HepG2 (cell line): ENCODE results near the gene MMP27. TPM values are rescaled to one million over a fixed set of nuclear protein-coding genes. Genes with fewer than 3 reads are reported as not detected.

Experiments
- ATAC-seq: fragments of 200-7000 bp; cut with Tn5 transposase; 3 replicates; pipeline ENCODE4 v1.9.1; 2020; ENCODE audit warnings: mild to moderate bottlenecking, moderate library complexity
- BruUV-seq: library from RNA; stranded (reverse); fragments of 400-500 nt; replicated peaks from 2 replicates; lab custom pipeline; 2021; lab: Mats Ljungman, UMichigan
- CTCF ChIA-PET: fragments of 300-600 bp; formaldehyde crosslinking; extraction: SDS; loops from one replicate; lab custom pipeline; 2021; ENCODE audit warnings: low total read pairs, inconsistent platforms, low intra/inter-chr PET ratio; lab: Yijun Ruan, JAX
- POLR2A ChIA-PET: fragments of 350-600 bp; sonication (Branson Sonifier 250); formaldehyde crosslinking; loops from one replicate; lab custom pipeline; 2020; ENCODE audit warnings: antibody characterized with exemption, inconsistent platforms; lab: Yijun Ruan, JAX
- DNase-seq: peaks from one replicate; pipeline ENCODE4 v3.0.0-alpha.2; 2015; ENCODE audit warnings: low spot score
- FAIRE-seq: peaks from 3 replicates; lab custom pipeline; 2011; peaks lifted over from hg19 to GRCh38; lab: Jason Lieb, UNC
- H2AFZ ChIP-seq: one replicate; pipeline ENCODE4 v1.6.1; 2011; ENCODE audit warnings: low read length, inconsistent platforms
- H3K27ac ChIP-seq: fragments of 300-600 bp; 3 replicates; pipeline ENCODE4 v1.8.0; 2011; ENCODE audit warnings: mixed run types, mild to moderate bottlenecking, mixed read lengths, low read length, inconsistent platforms; ENCODE audit not compliant: insufficient read depth; ENCODE audit errors: extremely low read length
- H3K27me3 ChIP-seq, 2 experiments: fragments of 200-600 bp in 1 of 2; 2 replicates in 1 of 2; 3 replicates in 1 of 2; pipeline versions ENCODE4 v1.6.0 to v1.8.0; 2011; ENCODE audit warnings: low read length in 2 of 2, mild to moderate bottlenecking in 2 of 2, moderate library complexity in 2 of 2, inconsistent platforms in 1 of 2; ENCODE audit not compliant: insufficient read depth in 2 of 2, control insufficient read depth in 1 of 2
- H3K36me3 ChIP-seq, 2 experiments: fragments of 200-600 bp in 1 of 2; replicated peaks in 1 of 2; 2 replicates in 1 of 2; 3 replicates in 1 of 2; pipeline versions ENCODE4 v1.5.1 to v1.8.0; 2011; ENCODE audit warnings: low read length in 2 of 2, inconsistent platforms in 1 of 2; ENCODE audit not compliant: insufficient read depth in 2 of 2, control insufficient read depth in 1 of 2
- H3K4me1 ChIP-seq: 2 replicates; pipeline ENCODE4 v1.5.1; 2012; ENCODE audit warnings: low read length, inconsistent platforms; ENCODE audit not compliant: insufficient read depth
- H3K4me2 ChIP-seq: 2 replicates; pipeline ENCODE4 v1.6.0; 2011; ENCODE audit warnings: low read depth, low read length, inconsistent platforms
- H3K4me3 ChIP-seq, 3 experiments: fragments of 200-600 bp in 1 of 3; sonication (generic), shearing (Covaris generic) in 1 of 3; replicated peaks in 1 of 3; 2 replicates each; pipeline ENCODE4 v1.5.1; 2011 to 2016; ENCODE audit warnings: low read length in 3 of 3, inconsistent platforms in 2 of 3, low read depth in 2 of 3, mild to moderate bottlenecking in 2 of 3, control low read depth in 1 of 3, mixed read lengths in 1 of 3; ENCODE audit not compliant: insufficient read depth in 1 of 3
- H3K79me2 ChIP-seq: one replicate; pipeline ENCODE4 v1.6.1; 2011; ENCODE audit warnings: low read length, inconsistent platforms; ENCODE audit not compliant: insufficient read depth
- H3K9ac ChIP-seq: 2 replicates; pipeline ENCODE4 v1.6.0; 2011; ENCODE audit warnings: mild to moderate bottlenecking, low read depth, low read length, inconsistent platforms; ENCODE audit not compliant: insufficient read depth
- H3K9me3 ChIP-seq: 2 replicates; pipeline ENCODE4 v1.5.1; 2012; ENCODE audit warnings: mild to moderate bottlenecking, low read length
- H4K20me1 ChIP-seq: 2 replicates; pipeline ENCODE4 v1.6.0; 2011; ENCODE audit warnings: inconsistent platforms, mild to moderate bottlenecking, low read length, moderate library complexity; ENCODE audit not compliant: insufficient read depth
- MAZ ChIP-seq, 2 experiments: sonication (generic) in 1 of 2; formaldehyde crosslinking in 1 of 2; IDR thresholded peaks; 2 replicates each; pipeline versions ENCODE4 v1.5.0 to v1.6.1; 2012 to 2020; ENCODE audit warnings: low read depth in 2 of 2, mild to moderate bottlenecking in 2 of 2, borderline replicate concordance in 1 of 2, improper control_type of control experiment in 1 of 2, low read length in 1 of 2, missing genetic modification reagents in 1 of 2, moderate library complexity in 1 of 2
- POLR2AphosphoS5 ChIP-seq: IDR thresholded peaks from 2 replicates; pipeline ENCODE4 v1.6.1; 2012; ENCODE audit warnings: low read depth, low read length
- ZNF576 ChIP-seq: sonication (generic); formaldehyde crosslinking; IDR thresholded peaks from 2 replicates; pipeline ENCODE4 v1.4.0; 2020; ENCODE audit warnings: mild to moderate bottlenecking, missing genetic modification reagents
- ZNF850 ChIP-seq: sonication (generic); formaldehyde crosslinking; conservative IDR thresholded peaks from 2 replicates; pipeline ENCODE4 v1.9.0; 2021; ENCODE audit warnings: mild to moderate bottlenecking, missing genetic modification reagents
- WGBS: methylation state at CpG from one replicate; pipeline ENCODE4 v1.1.6; 2017; ENCODE audit warnings: low lambda C conversion rate; 5-methylcytosine and 5-hydroxymethylcytosine counted together
- in situ Hi-C: cut with HindIII; loops from 2 replicates; pipeline ENCODE4 v1.10.0; 2017; ENCODE audit warnings: low pct_unique_long_range_greater_than_20kb; ENCODE audit not compliant: extremely low pct_ligation_motif_present
- intact Hi-C: fragments of 100-400 bp; cut with micrococcal nuclease; formaldehyde crosslinking; loops from one replicate; pipeline ENCODE4 v1.10.0; 2022; ENCODE audit not compliant: unreplicated experiment
- polyA plus RNA-seq, 8 experiments: library from polyadenylated mRNA; depleted of rRNA in 3 of 8; stranded (reverse) in 7 of 8; unstranded in 1 of 8; fragments of >200 nt; fragmentation: Illumina TruSeq in 4 of 8; extraction: Trizol in 4 of 8; gene quantifications; 2 replicates each; pipeline versions ENCODE4 v1.2.1 to v1.2.3, GENCODE V29; 2011 to 2016; ENCODE audit warnings: low read depth in 4 of 8, missing spikeins in 1 of 8, mixed read lengths in 1 of 8; ENCODE audit not compliant: insufficient read depth in 1 of 8
- total RNA-seq, 5 experiments: library from RNA; depleted of rRNA; stranded (reverse); fragments of >200 nt; fragmentation: Illumina TruSeq; extraction: Trizol; gene quantifications; 2 replicates each; pipeline ENCODE4 v1.2.3, GENCODE V29; 2016; ENCODE audit warnings: low read depth in 1 of 5

Gene MMP27
- total and polyA plus RNA-seq, 2 of the 13 experiments (the other 11 are each of a cell fraction or from before 2014, with no cell fraction given): not detected

- DNase-seq: no peak
- Histone ChIP-seq H3K9ac (no peak overlapping the region), H3K4me1 (no peaks in the 10 kb centered on the region), H3K27me3 (no peaks in the 10 kb centered on the region; a peak in 1 of 5 replicates), H3K36me3 (no peaks in the 10 kb centered on the region), H3K27ac (no peak overlapping the region), H3K79me2 (no peaks in the 10 kb centered on the region), H3K4me3 (no peak overlapping the region), H2AFZ (no peak overlapping the region), H3K9me3 (no peaks in the 10 kb centered on the region), H4K20me1 (no peaks in the 10 kb centered on the region), H3K4me2 (no peak overlapping the region)
- TF ChIP-seq MAZ (IDR thresholded peaks at IDR 0.05; ENCODE audit: borderline replicate concordance, low read depth, low read length) (no peak), MAZ (CRISPR knock-in tag; IDR thresholded peaks at IDR 0.05; ENCODE audit: low read depth) (no peak), POLR2AphosphoS5 (no peak), ZNF576 (no peak)
- POLR2A ChIA-PET: no interaction called here
- 0% methylated on average over 3 of the region's 3 CpGs for WGBS
- no peak for FAIRE-seq
- no peak for ATAC-seq
- CTCF ChIA-PET: no interaction called here
- no TSS peak for BruUV-seq
- in situ Hi-C loops (no loop called here), intact Hi-C loops (no loop called here)
Measured at GRCh38 chr11:102703826-102704493, 1.6 kb downstream of the MMP27 start.

- Histone ChIP-seq H3K27me3 (0 out of 5 replicates have a peak, but pooled peaks cover 0 to 3% of the 10 kb centered on the region in 2 experiments), H3K27ac (no peak overlapping the region), H3K36me3 (no peaks in the 10 kb centered on the region), H4K20me1 (no peaks in the 10 kb centered on the region), H3K79me2 (no peaks in the 10 kb centered on the region), H3K4me2 (no peak overlapping the region), H2AFZ (no peak overlapping the region), H3K4me3 (no peak overlapping the region), H3K4me1 (no peaks in the 10 kb centered on the region), H3K9me3 (no peaks in the 10 kb centered on the region), H3K9ac (no peak overlapping the region)
- ChIA-PET CTCF (no interaction called here), POLR2A (no interaction called here)
- no peak for FAIRE-seq
- in situ Hi-C loops (no loop called here), intact Hi-C loops (no loop called here)
- 2% methylated on average over 3 of the region's 3 CpGs for WGBS
- no peak for DNase-seq
- no TSS peak for BruUV-seq
- ATAC-seq: no peak
- no peak for TF ChIP-seq ZNF850
Measured at GRCh38 chr11:102695201-102695600, 10.4 kb downstream of the MMP27 start.
